GM23338 (cell line): ENCODE measurements around the gene DRC3. TPM values are rescaled to one million over a fixed set of nuclear protein-coding genes. Genes with fewer than 3 reads are reported as not detected.
"Not testable (repeated sequence)": the region's sequence is repeated elsewhere in the genome, so short reads cannot be mapped to it uniquely, and the experiment has no call there.

Source experiments
- ATAC-seq: fragments of 200-7000 bp; cut with Tn5 transposase; 3 replicates; pipeline ENCODE4 v1.9.1; 2020
- DNase-seq: peaks from one replicate; pipeline ENCODE4 v3.0.0-alpha.2; 2015; ENCODE audit warnings: low spot score
- H2AFZ ChIP-seq: fragments of 200-600 bp; sonication (generic); 2 replicates; pipeline ENCODE4 v1.8.0; 2016; ENCODE audit warnings: antibody characterized with exemption, mild to moderate bottlenecking, moderate library complexity
- H3F3A ChIP-seq: fragments of 200-600 bp; sonication (generic); replicated peaks from 2 replicates; pipeline ENCODE4 v1.8.0; 2017; ENCODE audit warnings: antibody characterized with exemption, mixed run types, low read depth
- H3K27ac ChIP-seq: fragments of 200-600 bp; sonication (generic); 2 replicates; pipeline ENCODE4 v1.6.1; 2016; ENCODE audit warnings: low read depth
- H3K27me3 ChIP-seq: fragments of 200-600 bp; sonication (generic); 2 replicates; pipeline ENCODE4 v1.8.0; 2016; ENCODE audit warnings: mild to moderate bottlenecking, mixed run types, moderate library complexity; ENCODE audit not compliant: insufficient read depth
- H3K36me3 ChIP-seq: fragments of 200-600 bp; sonication (generic); 2 replicates; pipeline ENCODE4 v1.8.0; 2016; ENCODE audit warnings: mild to moderate bottlenecking; ENCODE audit not compliant: insufficient read depth
- H3K4me1 ChIP-seq: fragments of 200-600 bp; sonication (generic); 2 replicates; pipeline ENCODE4 v1.8.0; 2016; ENCODE audit warnings: mild to moderate bottlenecking, moderate library complexity; ENCODE audit not compliant: insufficient read depth
- H3K4me2 ChIP-seq: fragments of 200-600 bp; sonication (generic); 2 replicates; pipeline ENCODE4 v1.7.1; 2017; ENCODE audit warnings: mixed run types
- H3K4me3 ChIP-seq: fragments of 200-600 bp; sonication (generic); 2 replicates; pipeline ENCODE4 v1.6.1; 2016; ENCODE audit warnings: mixed run types
- H3K79me2 ChIP-seq: fragments of 200-600 bp; sonication (generic); replicated peaks from 2 replicates; pipeline ENCODE4 v1.8.0; 2017; ENCODE audit warnings: mild to moderate bottlenecking; ENCODE audit not compliant: insufficient read depth
- H3K9me2 ChIP-seq: fragments of 200-600 bp; sonication (generic); 2 replicates; pipeline ENCODE4 v1.8.0; 2017; ENCODE audit not compliant: insufficient read depth
- H4K20me1 ChIP-seq: fragments of 200-600 bp; sonication (generic); replicated peaks from 2 replicates; pipeline ENCODE4 v1.8.0; 2017; ENCODE audit warnings: mild to moderate bottlenecking; ENCODE audit not compliant: insufficient read depth
- H3K27ac Mint-ChIP-seq: 2 replicates; pipeline ENCODE4 v1.8.0; 2020; ENCODE audit warnings: inconsistent platforms, mild to moderate bottlenecking, moderate library complexity, mixed read lengths
- H3K27me3 Mint-ChIP-seq: 3 replicates; pipeline ENCODE4 v1.8.0; 2022; ENCODE audit warnings: low read depth, mild to moderate bottlenecking, moderate library complexity, mixed read lengths, inconsistent platforms; ENCODE audit not compliant: insufficient read depth, poor library complexity
- H3K36me3 Mint-ChIP-seq: 3 replicates; pipeline ENCODE4 v1.8.0; 2021; ENCODE audit warnings: low read depth, mild to moderate bottlenecking, inconsistent platforms, moderate library complexity, mixed read lengths
- H3K4me1 Mint-ChIP-seq: 3 replicates; pipeline ENCODE4 v1.8.0; 2020; ENCODE audit warnings: mild to moderate bottlenecking, inconsistent platforms, mixed read lengths
- H3K4me3 Mint-ChIP-seq: 3 replicates; pipeline ENCODE4 v1.8.0; 2021; ENCODE audit warnings: moderate library complexity, mild to moderate bottlenecking, inconsistent platforms, mixed read lengths
- H3K9me3 Mint-ChIP-seq: 3 replicates; pipeline ENCODE4 v1.8.0; 2020; ENCODE audit warnings: moderate library complexity, mild to moderate bottlenecking, inconsistent platforms, mixed read lengths
- CTCF ChIP-seq, 2 experiments: fragments of 200-600 bp in 1 of 2; sonication (generic) in 1 of 2; conservative IDR thresholded peaks; 2 replicates each; pipeline versions ENCODE4 v1.5.1 to v1.6.1; 2016 to 2017; ENCODE audit warnings: antibody characterized with exemption in 2 of 2, low read depth in 2 of 2, mild to moderate bottlenecking in 2 of 2, moderate library complexity in 1 of 2
- ETS1 ChIP-seq: IDR thresholded peaks from 2 replicates; pipeline ENCODE4 v1.6.1; 2016; ENCODE audit warnings: antibody characterized with exemption
- EZH2phosphoT487 ChIP-seq: fragments of 200-600 bp; sonication (generic); IDR thresholded peaks from one replicate; pipeline ENCODE4 v1.8.1; 2018; ENCODE audit warnings: antibody characterized with exemption; ENCODE audit not compliant: unreplicated experiment
- POLR2AphosphoS5 ChIP-seq: IDR thresholded peaks from 2 replicates; pipeline ENCODE4 v1.6.1; 2016; ENCODE audit warnings: antibody characterized with exemption, low read depth
- polyA plus RNA-seq: library from polyadenylated mRNA; unstranded; fragments of >200 nt; fragmentation: Nextera tagmentation; extraction: Ambion mirVana; gene quantifications from 2 replicates; pipeline ENCODE4 v1.2.1, GENCODE V29; 2016
- total RNA-seq: library from RNA; depleted of rRNA; stranded (reverse); fragments of >200 nt; shearing (Covaris generic); gene quantifications from 2 replicates; pipeline ENCODE4 v1.2.3, GENCODE V29; 2014
- TF ChIP-seq, protein P1 (sequence below): IDR thresholded peaks from one replicate; pipeline ENCODE4 v1.6.1; 2018; ENCODE audit warnings: antibody characterized with exemption; ENCODE audit not compliant: unreplicated experiment
- TF ChIP-seq, protein P2 (sequence below): fragments of 250-450 bp; sonication (Bioruptor Pico); IDR thresholded peaks from 2 replicates; pipeline ENCODE4 v1.5.0; 2020; ENCODE audit warnings: mild to moderate bottlenecking, moderate library complexity

Gene DRC3
- total and polyA plus RNA-seq, 2 experiments from 2014 or later = 1.1 TPM; not detected in 1

DNA sequence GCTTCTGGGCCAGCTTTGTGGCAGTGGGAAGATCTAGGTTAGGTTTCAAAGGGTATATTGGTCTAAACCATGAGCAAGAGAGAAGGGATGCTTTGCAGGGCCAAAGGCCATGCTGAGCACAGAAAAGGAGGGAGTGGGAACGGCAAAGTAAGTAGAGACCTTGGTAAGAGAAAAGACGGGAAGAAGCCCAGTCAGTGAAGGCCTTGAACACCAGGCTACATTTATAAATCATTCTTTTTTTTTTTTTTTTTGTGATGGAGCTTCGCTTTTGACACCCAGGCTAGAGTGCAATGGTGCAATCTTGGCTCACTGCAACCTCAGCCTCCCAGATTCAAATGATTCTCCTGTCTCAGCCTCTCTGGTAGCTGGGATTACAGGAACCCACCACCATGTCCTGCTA lies 18.6 kb upstream of the DRC3 start:
- no peak overlapping the region for H3K4me3 Mint-ChIP-seq
- Histone ChIP-seq H3K4me3 (no peak overlapping the region), H3K9me2 (no peaks in the 10 kb centered on the region), H4K20me1 (no peaks in the 10 kb centered on the region), H2AFZ (no peak overlapping the region), H3K36me3 (no peaks in the 10 kb centered on the region), H3K79me2 (no peaks in the 10 kb centered on the region), H3K4me2 (no peak overlapping the region), H3K4me1 (peaks cover 23% of the 10 kb centered on the region), H3K27ac (no peak overlapping the region), H3F3A (no peaks in the 10 kb centered on the region), H3K27me3 (no peaks in the 10 kb centered on the region)
- no peaks in the 10 kb centered on the region; the same call in 2 of the 3 replicates for H3K36me3 Mint-ChIP-seq
- DNase-seq = no peak
- TF ChIP-seq, protein P1, sequence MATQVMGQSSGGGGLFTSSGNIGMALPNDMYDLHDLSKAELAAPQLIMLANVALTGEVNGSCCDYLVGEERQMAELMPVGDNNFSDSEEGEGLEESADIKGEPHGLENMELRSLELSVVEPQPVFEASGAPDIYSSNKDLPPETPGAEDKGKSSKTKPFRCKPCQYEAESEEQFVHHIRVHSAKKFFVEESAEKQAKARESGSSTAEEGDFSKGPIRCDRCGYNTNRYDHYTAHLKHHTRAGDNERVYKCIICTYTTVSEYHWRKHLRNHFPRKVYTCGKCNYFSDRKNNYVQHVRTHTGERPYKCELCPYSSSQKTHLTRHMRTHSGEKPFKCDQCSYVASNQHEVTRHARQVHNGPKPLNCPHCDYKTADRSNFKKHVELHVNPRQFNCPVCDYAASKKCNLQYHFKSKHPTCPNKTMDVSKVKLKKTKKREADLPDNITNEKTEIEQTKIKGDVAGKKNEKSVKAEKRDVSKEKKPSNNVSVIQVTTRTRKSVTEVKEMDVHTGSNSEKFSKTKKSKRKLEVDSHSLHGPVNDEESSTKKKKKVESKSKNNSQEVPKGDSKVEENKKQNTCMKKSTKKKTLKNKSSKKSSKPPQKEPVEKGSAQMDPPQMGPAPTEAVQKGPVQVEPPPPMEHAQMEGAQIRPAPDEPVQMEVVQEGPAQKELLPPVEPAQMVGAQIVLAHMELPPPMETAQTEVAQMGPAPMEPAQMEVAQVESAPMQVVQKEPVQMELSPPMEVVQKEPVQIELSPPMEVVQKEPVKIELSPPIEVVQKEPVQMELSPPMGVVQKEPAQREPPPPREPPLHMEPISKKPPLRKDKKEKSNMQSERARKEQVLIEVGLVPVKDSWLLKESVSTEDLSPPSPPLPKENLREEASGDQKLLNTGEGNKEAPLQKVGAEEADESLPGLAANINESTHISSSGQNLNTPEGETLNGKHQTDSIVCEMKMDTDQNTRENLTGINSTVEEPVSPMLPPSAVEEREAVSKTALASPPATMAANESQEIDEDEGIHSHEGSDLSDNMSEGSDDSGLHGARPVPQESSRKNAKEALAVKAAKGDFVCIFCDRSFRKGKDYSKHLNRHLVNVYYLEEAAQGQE = no peak
- no peak for TF ChIP-seq EZH2phosphoT487
- TF ChIP-seq CTCF (conservative IDR thresholded peaks at IDR 0.05; ENCODE audit: low read depth in 2 of 2) = no peak
- no peak for TF ChIP-seq POLR2AphosphoS5
- no peak for TF ChIP-seq ETS1
- TF ChIP-seq, protein P2, sequence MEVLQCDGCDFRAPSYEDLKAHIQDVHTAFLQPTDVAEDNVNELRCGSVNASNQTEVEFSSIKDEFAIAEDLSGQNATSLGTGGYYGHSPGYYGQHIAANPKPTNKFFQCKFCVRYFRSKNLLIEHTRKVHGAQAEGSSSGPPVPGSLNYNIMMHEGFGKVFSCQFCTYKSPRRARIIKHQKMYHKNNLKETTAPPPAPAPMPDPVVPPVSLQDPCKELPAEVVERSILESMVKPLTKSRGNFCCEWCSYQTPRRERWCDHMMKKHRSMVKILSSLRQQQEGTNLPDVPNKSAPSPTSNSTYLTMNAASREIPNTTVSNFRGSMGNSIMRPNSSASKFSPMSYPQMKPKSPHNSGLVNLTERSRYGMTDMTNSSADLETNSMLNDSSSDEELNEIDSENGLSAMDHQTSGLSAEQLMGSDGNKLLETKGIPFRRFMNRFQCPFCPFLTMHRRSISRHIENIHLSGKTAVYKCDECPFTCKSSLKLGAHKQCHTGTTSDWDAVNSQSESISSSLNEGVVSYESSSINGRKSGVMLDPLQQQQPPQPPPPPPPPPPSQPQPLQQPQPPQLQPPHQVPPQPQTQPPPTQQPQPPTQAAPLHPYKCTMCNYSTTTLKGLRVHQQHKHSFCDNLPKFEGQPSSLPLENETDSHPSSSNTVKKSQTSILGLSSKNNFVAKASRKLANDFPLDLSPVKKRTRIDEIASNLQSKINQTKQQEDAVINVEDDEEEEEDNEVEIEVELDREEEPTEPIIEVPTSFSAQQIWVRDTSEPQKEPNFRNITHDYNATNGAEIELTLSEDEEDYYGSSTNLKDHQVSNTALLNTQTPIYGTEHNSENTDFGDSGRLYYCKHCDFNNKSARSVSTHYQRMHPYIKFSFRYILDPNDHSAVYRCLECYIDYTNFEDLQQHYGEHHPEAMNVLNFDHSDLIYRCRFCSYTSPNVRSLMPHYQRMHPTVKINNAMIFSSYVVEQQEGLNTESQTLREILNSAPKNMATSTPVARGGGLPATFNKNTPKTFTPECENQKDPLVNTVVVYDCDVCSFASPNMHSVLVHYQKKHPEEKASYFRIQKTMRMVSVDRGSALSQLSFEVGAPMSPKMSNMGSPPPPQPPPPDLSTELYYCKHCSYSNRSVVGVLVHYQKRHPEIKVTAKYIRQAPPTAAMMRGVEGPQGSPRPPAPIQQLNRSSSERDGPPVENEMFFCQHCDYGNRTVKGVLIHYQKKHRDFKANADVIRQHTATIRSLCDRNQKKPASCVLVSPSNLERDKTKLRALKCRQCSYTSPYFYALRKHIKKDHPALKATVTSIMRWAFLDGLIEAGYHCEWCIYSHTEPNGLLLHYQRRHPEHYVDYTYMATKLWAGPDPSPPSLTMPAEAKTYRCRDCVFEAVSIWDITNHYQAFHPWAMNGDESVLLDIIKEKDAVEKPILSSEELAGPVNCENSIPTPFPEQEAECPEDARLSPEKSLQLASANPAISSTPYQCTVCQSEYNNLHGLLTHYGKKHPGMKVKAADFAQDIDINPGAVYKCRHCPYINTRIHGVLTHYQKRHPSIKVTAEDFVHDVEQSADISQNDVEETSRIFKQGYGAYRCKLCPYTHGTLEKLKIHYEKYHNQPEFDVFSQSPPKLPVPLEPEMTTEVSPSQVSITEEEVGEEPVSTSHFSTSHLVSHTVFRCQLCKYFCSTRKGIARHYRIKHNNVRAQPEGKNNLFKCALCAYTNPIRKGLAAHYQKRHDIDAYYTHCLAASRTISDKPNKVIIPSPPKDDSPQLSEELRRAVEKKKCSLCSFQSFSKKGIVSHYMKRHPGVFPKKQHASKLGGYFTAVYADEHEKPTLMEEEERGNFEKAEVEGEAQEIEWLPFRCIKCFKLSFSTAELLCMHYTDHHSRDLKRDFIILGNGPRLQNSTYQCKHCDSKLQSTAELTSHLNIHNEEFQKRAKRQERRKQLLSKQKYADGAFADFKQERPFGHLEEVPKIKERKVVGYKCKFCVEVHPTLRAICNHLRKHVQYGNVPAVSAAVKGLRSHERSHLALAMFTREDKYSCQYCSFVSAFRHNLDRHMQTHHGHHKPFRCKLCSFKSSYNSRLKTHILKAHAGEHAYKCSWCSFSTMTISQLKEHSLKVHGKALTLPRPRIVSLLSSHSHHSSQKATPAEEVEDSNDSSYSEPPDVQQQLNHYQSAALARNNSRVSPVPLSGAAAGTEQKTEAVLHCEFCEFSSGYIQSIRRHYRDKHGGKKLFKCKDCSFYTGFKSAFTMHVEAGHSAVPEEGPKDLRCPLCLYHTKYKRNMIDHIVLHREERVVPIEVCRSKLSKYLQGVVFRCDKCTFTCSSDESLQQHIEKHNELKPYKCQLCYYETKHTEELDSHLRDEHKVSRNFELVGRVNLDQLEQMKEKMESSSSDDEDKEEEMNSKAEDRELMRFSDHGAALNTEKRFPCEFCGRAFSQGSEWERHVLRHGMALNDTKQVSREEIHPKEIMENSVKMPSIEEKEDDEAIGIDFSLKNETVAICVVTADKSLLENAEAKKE = no peak
- peaks cover 4% of the 10 kb centered on the region for H3K27me3 Mint-ChIP-seq
- no peak for ATAC-seq
- peaks cover 25% of the 10 kb centered on the region for H3K4me1 Mint-ChIP-seq
- H3K27ac Mint-ChIP-seq = no peak overlapping the region
- no peaks in the 10 kb centered on the region for H3K9me3 Mint-ChIP-seq

DNA sequence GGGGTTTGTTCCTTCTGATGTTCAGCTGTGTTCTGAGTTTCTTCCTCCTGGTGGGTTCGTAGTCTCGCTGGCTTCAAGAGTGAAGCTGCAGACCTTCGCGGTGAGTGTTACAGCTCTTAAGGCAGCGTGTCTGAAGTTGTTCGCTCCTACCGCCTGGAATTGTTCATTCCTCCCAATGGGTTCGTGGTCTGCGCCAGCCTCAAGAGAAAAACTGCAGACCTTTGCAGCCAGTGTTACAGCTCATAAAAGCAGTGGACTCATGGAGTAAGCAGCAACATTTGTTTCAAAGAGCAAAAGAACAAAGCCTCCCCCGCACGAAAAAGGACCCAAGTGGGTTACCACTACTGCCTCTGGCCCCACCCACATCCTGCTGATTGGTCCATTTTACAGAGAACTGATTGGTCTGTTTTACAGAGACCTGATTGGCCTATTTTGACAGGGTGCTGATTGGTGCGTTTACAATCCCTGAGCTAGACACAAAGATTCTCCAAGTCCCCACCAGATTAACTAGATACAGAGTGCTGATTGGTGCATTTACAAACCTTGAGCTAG lies 16.8 kb upstream of the DRC3 start:
- peak; percentile 21 for DNase-seq
- not testable (repeated sequence) for H3K9me2 ChIP-seq, H3K4me3 Mint-ChIP-seq, H3K9me3 Mint-ChIP-seq, H2AFZ ChIP-seq, H3K27me3 ChIP-seq, H3K36me3 Mint-ChIP-seq, H3K79me2 ChIP-seq, H4K20me1 ChIP-seq, H3K36me3 ChIP-seq, H3K27ac Mint-ChIP-seq, H3K4me3 ChIP-seq, H3K4me2 ChIP-seq, H3K27me3 Mint-ChIP-seq, H3K27ac ChIP-seq, ATAC-seq, H3F3A ChIP-seq
- H3K4me1 Mint-ChIP-seq = peaks cover 29% of the 10 kb centered on the region
- peaks cover 28% of the 10 kb centered on the region for H3K4me1 ChIP-seq
